CD4-positive, alpha-beta T cell (primary cell): ENCODE results near the gene CTNNA2. TPM values are rescaled to one million over a fixed set of nuclear protein-coding genes. Genes with fewer than 3 reads are reported as not detected.

Experiments used
- ATAC-seq: fragments of 200-7000 bp; cut with Tn5 transposase; one replicate; pipeline ENCODE4 v1.10.0; 2022; ENCODE audit warnings: mild to moderate bottlenecking; ENCODE audit not compliant: poor library complexity
- CTCF ChIA-PET: fragments of 350-600 bp; sonication (Branson Sonifier 250); formaldehyde crosslinking; loops from one replicate; lab custom pipeline; 2021; ENCODE audit warnings: antibody characterized with exemption, inconsistent platforms; lab: Charles Lee
- POLR2A ChIA-PET: fragments of 350-600 bp; sonication (Branson Sonifier 250); formaldehyde crosslinking; loops from one replicate; lab custom pipeline; 2021; ENCODE audit warnings: antibody characterized with exemption, inconsistent platforms; lab: Charles Lee
- DNase-seq, 14 experiments: peaks; one replicate each; pipeline ENCODE4 v3.0.0-alpha.2; 2013 to 2020; ENCODE audit warnings: mixed read lengths in 2 of 14
- H3K27ac ChIP-seq, 2 donors: one replicate each; pipeline versions ENCODE4 v1.5.1 to v1.7.0; 2013; ENCODE audit warnings: low read length in 2 of 2, low read depth in 1 of 2, mild to moderate bottlenecking in 1 of 2
- H3K27me3 ChIP-seq, 2 experiments: 1 replicate in 1 of 2; 2 replicates in 1 of 2; pipeline versions ENCODE4 v1.6.1 to v1.7.0; 2013; ENCODE audit warnings: low read length in 2 of 2, control low read depth in 1 of 2, mild to moderate bottlenecking in 1 of 2, moderate library complexity in 1 of 2; ENCODE audit not compliant: insufficient read depth in 2 of 2, control insufficient read depth in 1 of 2
- H3K36me3 ChIP-seq: one replicate; pipeline ENCODE4 v1.6.1; 2013; ENCODE audit warnings: low read length, control low read depth; ENCODE audit not compliant: insufficient read depth
- H3K4me1 ChIP-seq: one replicate; pipeline ENCODE4 v1.6.1; 2013; ENCODE audit warnings: low read length, control low read depth; ENCODE audit not compliant: insufficient read depth
- H3K4me3 ChIP-seq: one replicate; pipeline ENCODE4 v1.5.1; 2013; ENCODE audit warnings: mild to moderate bottlenecking, low read length, moderate library complexity
- H3K9me3 ChIP-seq, 2 experiments: 1 replicate in 1 of 2; 2 replicates in 1 of 2; pipeline versions ENCODE4 v1.6.1 to v1.7.0; 2013; ENCODE audit warnings: low read length in 2 of 2, mild to moderate bottlenecking in 2 of 2, control low read depth in 1 of 2, moderate library complexity in 1 of 2; ENCODE audit not compliant: control insufficient read depth in 1 of 2, insufficient read depth in 1 of 2
- H3K27ac Mint-ChIP-seq: one replicate; pipeline ENCODE4 v1.8.0; 2020; ENCODE audit warnings: mixed read lengths
- H3K27me3 Mint-ChIP-seq: one replicate; pipeline ENCODE4 v1.8.0; 2021; ENCODE audit warnings: mixed read lengths
- H3K36me3 Mint-ChIP-seq: one replicate; pipeline ENCODE4 v1.8.0; 2021; ENCODE audit warnings: low read depth, mixed read lengths
- H3K4me1 Mint-ChIP-seq: one replicate; pipeline ENCODE4 v1.8.0; 2021; ENCODE audit warnings: low read depth, mixed read lengths
- H3K4me3 Mint-ChIP-seq: one replicate; pipeline ENCODE4 v1.8.0; 2020; ENCODE audit warnings: mild to moderate bottlenecking, mixed read lengths
- H3K9me3 Mint-ChIP-seq: one replicate; pipeline ENCODE4 v1.8.0; 2020; ENCODE audit warnings: mixed read lengths
- intact Hi-C, 2 experiments: fragments of 100-400 bp; cut with DNase I in 1 of 2; cut with micrococcal nuclease in 1 of 2; formaldehyde crosslinking; loops; one replicate each; pipeline versions ENCODE4 v1.15.1 to v1.9.0; 2023 to 2025; cut with DNase I, micrococcal nuclease
- total RNA-seq, 174 experiments: library from RNA in 2 of 174; stranded (reverse) in 2 of 174; gene quantifications; one replicate each; pipeline ENCODE4 v1.2.3 and lab custom pipeline; 2021 to 2026
- TF ChIP-seq, protein P1 (sequence below): fragments of 200-600 bp; IDR thresholded peaks from one replicate; pipeline ENCODE4 v1.8.0; 2022; ENCODE audit warnings: antibody characterized with exemption, mild to moderate bottlenecking

Gene CTNNA2
- total RNA-seq, 2 experiments from 2014 or later = not detected

DNA sequence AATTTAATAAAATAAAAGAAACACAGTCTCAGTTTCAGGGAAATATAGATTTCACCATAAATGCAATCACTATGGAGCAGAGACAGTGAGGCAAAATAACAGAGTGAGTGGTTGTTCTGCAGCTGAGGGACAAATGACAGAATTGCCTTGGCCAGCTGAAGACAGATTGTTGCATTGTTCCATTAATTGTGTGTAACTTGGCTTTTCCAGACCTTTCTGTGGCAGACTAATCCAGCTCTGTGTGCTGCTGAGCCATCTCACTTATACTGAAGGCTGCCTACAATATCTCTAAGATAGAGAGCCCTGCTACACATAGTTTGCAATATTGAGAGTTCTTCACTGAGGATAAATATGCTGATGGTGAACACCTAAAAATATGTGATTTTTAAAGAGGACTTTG, 780.2 kb downstream of the CTNNA2 start:
- ATAC-seq (no peak), DNase-seq (no peak)
- Mint-ChIP-seq H3K9me3 (peaks cover 11% of the 10 kb centered on the region), H3K27me3 (peaks cover 10% of the 10 kb centered on the region), H3K4me3 (no peak overlapping the region), H3K27ac (no peak overlapping the region), H3K36me3 (no peaks in the 10 kb centered on the region), H3K4me1 (no peaks in the 10 kb centered on the region)
- POLR2A ChIA-PET = no interaction called here
- no peaks in the 10 kb centered on the region for H3K9me3 ChIP-seq
- H3K36me3 ChIP-seq = no peaks in the 10 kb centered on the region
- TF ChIP-seq, protein P1, sequence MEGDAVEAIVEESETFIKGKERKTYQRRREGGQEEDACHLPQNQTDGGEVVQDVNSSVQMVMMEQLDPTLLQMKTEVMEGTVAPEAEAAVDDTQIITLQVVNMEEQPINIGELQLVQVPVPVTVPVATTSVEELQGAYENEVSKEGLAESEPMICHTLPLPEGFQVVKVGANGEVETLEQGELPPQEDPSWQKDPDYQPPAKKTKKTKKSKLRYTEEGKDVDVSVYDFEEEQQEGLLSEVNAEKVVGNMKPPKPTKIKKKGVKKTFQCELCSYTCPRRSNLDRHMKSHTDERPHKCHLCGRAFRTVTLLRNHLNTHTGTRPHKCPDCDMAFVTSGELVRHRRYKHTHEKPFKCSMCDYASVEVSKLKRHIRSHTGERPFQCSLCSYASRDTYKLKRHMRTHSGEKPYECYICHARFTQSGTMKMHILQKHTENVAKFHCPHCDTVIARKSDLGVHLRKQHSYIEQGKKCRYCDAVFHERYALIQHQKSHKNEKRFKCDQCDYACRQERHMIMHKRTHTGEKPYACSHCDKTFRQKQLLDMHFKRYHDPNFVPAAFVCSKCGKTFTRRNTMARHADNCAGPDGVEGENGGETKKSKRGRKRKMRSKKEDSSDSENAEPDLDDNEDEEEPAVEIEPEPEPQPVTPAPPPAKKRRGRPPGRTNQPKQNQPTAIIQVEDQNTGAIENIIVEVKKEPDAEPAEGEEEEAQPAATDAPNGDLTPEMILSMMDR = no peak
- H3K27me3 ChIP-seq = no peaks in the 10 kb centered on the region
- H3K4me1 ChIP-seq = no peaks in the 10 kb centered on the region
- intact Hi-C loops = no loop called here
- no peak overlapping the region for H3K4me3 ChIP-seq
- H3K27ac ChIP-seq = no peak overlapping the region
- CTCF ChIA-PET = no interaction called here

DNA sequence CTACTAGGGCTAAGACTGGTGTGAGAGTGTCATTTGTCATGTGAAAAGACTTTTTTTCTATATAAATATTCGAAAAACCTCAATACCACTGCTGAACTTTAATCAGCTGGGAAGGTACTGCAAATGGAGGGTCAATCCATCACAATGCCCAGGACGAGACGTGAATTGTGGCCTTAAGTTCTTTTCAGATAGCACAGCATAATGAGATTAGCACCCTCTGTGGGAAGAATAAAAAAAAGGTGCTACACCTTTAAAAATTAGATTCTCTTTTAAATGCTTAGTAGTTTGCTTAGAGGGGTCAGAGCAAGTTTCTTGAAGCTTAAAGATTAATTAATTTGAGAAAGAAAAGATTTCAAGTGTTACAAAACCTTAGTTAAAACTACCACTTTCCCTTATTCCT, 786.1 kb downstream of the CTNNA2 start:
- H3K4me3 Mint-ChIP-seq = no peak overlapping the region
- TF ChIP-seq, protein P1 = no peak
- no peak overlapping the region for H3K27ac ChIP-seq
- H3K36me3 Mint-ChIP-seq = no peaks in the 10 kb centered on the region
- no peaks in the 10 kb centered on the region for H3K4me1 Mint-ChIP-seq
- H3K4me3 ChIP-seq = no peak overlapping the region
- H3K36me3 ChIP-seq = no peaks in the 10 kb centered on the region
- H3K27me3 ChIP-seq = peaks cover 18 to 30% of the 10 kb centered on the region in 2 experiments
- peaks cover 53% of the 10 kb centered on the region for H3K27me3 Mint-ChIP-seq
- peaks cover 0 to 22% of the 10 kb centered on the region in 2 experiments for H3K9me3 ChIP-seq
- H3K4me1 ChIP-seq = no peaks in the 10 kb centered on the region
- H3K9me3 Mint-ChIP-seq = peaks cover 4% of the 10 kb centered on the region
- ChIA-PET CTCF (no interaction called here), POLR2A (no interaction called here)
- no peak overlapping the region for H3K27ac Mint-ChIP-seq
- DNase-seq (no peak), ATAC-seq (no peak)
- intact Hi-C loops = no loop called here

DNA sequence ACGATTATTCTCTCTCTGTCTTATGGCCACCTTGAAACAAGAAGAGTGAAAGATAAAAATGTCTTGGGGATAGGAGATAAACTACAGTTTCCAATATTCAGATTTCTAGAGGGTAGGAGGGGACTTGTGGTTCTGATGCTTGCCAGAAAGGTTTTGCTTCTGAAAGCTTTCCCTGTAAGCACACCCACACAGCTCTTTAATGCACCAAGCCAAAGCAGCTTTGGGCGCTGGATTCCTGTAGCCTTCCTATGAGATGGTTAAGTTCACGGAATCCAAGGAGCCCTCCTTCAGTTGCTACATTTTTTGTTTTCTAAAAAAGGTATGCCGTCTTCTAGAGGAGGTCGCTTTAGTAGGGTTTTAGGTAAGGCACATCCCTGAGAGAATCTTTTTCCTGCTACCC, 786.8 kb downstream of the CTNNA2 start:
- H3K27ac ChIP-seq = no peak overlapping the region
- no peaks in the 10 kb centered on the region for H3K4me1 ChIP-seq
- Mint-ChIP-seq H3K27me3 (peaks cover 56% of the 10 kb centered on the region), H3K4me3 (no peak overlapping the region), H3K27ac (no peak overlapping the region), H3K36me3 (no peaks in the 10 kb centered on the region), H3K9me3 (peaks cover 4% of the 10 kb centered on the region), H3K4me1 (no peaks in the 10 kb centered on the region)
- peaks cover 21 to 34% of the 10 kb centered on the region in 2 experiments for H3K27me3 ChIP-seq
- intact Hi-C loops = no loop called here
- DNase-seq (no peak), ATAC-seq (no peak)
- peaks cover 0 to 26% of the 10 kb centered on the region in 2 experiments for H3K9me3 ChIP-seq
- ChIA-PET CTCF (no interaction called here), POLR2A (no interaction called here)
- H3K4me3 ChIP-seq = no peak overlapping the region
- H3K36me3 ChIP-seq = no peaks in the 10 kb centered on the region
- TF ChIP-seq, protein P1 = no peak
